HG02763 (cell line): ENCODE data around the gene SCTR.

Experiments
- ATAC-seq: cut with Tn5 transposase; IDR thresholded peaks from one replicate; pipeline ENCODE4 v1.9.1; 2021; ENCODE audit warnings: mild to moderate bottlenecking, moderate library complexity; ENCODE audit not compliant: unreplicated experiment

The SCTR gene

DNA sequence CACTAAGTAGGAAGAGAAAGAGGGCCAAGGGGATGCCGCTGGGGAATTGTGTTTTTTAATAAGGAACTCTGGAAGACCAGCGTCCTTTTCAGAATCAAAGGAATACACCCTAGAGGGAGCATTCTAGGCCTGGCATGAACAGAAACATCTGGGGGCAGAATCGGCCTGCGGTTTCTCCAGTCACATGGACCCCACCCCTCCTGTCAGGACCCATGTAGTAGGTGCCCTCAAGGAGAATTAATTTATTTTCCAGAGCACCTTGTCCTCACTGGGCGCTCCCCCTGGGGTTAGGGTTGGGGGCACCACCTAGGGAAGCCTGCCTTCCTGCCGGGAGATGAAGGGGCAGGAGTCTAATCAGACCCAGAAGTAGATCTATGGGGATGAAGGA lies 48.4 kb downstream of the SCTR start:
- ATAC-seq: no peak

DNA sequence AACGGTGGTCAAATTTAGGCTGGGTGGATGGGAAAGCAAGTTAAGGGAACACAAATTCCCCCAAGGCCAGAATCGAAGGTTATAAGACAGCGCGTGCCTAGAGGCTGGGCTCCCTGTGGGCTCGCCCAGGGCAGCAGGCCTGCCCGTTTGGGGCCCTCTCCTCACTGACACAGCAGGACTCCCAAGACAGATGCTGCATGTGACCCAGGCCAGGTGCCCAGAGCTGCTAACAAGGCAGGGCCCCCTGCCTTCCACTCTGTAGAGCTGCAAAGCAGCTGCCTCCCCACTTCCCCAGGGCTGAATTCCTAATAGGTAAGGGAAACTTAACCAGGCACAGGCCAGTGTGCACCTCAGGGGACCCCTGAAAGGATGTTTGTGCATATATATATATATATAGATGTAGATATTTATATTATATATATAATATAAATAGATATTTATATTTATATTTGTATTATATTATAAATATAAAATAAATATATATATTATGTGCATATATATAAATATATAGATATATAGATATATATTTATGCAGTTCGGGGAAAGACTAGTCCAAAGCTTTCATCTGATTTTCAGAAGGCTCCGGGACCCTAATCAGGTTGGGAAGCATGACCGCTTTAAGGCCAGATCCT lies 48.9 kb downstream of the SCTR start:
- ATAC-seq: no peak

DNA sequence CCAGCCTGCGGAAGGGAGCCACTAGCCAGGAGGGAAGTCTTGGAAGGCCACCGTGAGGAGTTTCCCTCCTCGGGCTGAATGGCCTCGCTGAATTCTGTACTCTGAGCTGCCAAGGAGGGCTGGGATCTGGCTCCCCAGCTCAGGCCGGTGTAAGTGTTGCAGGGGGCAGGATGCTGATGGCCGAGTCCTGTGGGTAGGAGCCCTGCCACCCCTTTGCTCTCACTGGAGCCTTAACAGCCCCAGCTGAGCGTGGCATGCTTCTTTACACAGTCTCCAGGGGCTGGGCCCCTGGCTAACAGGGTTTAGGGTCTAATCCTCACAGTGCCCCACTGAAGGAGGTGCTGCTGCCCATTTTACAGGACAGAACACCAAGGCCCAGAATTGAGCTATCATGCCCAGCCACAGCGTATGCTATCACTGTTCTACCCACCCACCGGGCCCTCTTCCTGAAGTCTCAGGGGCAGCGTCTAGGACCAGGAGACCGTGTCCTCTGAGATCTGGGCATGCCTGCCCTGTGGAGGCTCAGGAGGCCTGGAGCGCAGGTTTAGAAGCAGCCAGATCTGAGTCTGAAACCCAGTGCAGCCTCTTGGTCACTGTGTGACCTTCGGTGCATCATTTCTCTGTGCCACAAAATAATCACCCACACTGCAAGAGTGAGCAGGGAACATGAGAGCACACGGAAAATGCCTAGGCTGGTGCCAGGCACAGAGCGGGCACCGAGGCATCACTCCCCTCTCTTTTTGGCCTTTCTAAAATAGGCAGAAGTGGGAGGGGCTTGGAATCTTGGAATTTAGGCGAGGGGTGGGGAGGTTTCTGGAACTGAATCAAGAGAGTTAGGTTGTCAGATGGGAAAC lies 49.7 kb downstream of the SCTR start:
- ATAC-seq: no peak

GRCh38 chr2:119473621-119474370 lies 50.5 kb downstream of the SCTR start:
- no peak for ATAC-seq

GRCh38 chr2:119472749-119473148 lies 51.5 kb downstream of the SCTR start:
- no peak for ATAC-seq

DNA sequence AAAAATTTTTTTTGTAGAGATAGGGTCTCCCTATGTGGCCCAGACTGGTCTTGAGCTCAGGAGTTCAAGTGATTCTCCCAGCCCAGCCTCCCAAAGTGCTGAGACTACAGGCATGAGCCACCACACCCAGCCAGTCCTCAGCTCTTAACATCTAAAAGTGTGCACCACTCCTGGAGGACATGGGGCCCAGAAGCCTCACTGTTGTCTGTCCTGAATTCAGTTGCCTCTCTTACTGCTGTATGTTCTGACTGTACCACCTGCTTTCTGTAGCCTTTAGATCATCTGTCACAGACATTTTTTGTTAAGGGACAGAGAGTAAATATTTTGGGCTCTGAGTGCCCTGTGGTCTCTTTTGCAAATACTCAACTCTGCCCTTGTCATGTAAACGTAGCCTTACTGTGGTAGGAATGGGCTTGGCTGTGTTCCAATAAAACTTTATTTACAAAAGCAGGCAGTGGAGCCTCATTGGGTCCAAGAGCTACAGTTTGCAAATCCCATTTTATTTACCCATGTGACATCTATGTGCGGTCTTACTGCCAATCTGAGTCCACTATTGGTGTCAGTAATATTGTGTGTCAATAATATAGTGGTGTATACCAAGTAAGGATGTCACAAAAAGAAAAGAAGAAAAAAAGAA lies 54.5 kb downstream of the SCTR start:
- ATAC-seq: no peak

DNA sequence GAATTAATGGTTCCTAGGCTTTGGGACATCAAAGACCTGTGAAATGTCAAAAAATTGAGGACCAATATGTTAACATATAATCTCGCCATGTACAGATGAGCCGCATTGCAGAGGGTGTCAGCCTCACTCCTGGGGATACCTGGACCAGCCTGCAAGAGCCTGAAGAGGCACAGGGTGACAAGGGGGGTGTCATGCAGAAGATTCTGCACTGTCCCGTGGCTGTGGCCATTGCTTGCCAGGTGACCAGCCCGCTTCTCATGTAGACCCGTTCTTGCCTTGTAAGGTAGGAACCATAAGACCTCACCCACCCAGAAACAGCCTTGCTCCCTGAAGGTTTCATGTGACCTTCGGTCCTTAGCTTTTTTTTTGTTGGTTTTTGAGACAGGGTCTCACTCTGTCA lies 55.2 kb downstream of the SCTR start:
- ATAC-seq: no peak

DNA sequence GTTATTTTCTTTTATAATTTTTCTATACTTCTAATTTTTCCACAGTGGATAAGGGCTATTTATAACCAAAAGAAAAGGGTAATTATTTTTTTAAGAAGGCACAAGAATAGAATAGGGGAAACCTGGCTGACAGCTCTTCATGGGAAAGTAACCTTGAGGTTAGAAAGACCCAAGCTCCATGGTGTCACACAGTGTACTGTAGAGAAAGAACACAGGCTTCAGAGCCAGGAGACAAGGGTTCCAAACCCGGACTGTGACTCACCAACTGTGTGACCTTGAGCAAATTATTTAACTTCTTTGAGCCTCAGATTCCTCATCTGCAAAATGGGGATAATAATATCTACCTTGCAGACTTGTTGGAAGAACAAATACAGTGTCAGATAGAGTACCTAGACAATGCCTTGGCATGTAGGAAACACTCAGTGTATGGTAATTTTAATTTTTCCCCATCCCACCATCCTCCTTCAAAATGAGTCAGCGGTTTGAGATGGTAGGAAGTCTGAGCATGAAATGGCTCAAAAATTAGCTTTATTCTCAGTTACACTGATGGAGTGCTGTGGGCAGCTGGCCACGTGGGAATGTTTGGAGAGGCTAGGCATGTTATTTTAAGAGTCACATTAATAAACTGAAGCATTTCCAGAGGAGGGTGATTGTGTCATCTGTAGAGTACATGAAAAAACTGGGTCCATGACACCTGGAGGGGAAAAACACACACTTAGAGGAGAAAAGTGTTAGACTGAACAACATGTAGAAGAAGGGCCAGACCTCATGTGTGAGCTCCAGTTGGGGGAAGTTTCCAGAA lies 55.9 kb downstream of the SCTR start:
- no peak for ATAC-seq

DNA sequence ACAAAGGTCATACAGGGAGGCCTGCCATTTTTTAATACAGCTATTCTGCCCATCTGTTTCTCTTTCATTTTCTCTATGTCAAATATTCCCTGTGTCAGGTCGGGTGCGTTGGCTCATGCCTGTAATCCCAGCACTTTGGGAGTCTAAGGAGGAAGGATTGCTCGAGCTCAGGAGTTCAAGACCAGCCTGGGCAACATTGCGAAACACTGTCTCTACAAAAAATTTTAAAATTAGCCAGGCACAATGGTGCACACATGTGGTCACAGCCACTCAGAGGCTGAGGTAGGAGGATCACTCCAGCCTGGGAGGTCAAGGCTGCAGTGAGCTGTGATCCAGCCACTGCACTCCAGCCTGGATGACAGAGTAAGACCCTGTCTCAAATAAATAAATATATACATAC lies 57.9 kb downstream of the SCTR start:
- ATAC-seq: no peak

DNA sequence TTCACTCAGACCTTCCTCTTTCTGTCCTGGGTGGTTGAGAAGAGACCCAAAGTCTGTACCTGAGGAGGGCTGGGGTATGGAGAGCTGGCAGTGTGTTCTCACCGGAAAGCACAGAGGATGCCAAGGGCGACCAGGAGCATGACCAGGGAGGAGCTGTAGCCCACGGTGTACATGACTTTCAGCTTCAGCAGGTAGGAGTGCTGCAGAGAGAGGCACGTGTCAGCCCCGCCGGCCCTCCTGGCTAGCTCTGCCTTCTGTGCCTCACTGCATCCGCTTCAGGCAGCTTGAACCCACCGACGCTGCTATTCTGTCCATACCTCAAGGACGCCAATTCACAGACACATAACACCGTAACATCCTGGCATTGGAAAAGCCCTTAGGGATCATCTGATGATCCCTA lies 58.6 kb downstream of the SCTR start:
- no peak for ATAC-seq

- no peak for ATAC-seq
These were observed 59.3 kb downstream of the SCTR start for GRCh38 chr2:119464981-119465380.

- no peak for ATAC-seq
These were observed 60.3 kb downstream of the SCTR start for GRCh38 chr2:119463990-119464389.

- ATAC-seq: no peak
These were observed 61.1 kb downstream of the SCTR start for GRCh38 chr2:119463136-119463535.

GRCh38 chr2:119462574-119462973 lies 61.7 kb downstream of the SCTR start:
- no peak for ATAC-seq

DNA sequence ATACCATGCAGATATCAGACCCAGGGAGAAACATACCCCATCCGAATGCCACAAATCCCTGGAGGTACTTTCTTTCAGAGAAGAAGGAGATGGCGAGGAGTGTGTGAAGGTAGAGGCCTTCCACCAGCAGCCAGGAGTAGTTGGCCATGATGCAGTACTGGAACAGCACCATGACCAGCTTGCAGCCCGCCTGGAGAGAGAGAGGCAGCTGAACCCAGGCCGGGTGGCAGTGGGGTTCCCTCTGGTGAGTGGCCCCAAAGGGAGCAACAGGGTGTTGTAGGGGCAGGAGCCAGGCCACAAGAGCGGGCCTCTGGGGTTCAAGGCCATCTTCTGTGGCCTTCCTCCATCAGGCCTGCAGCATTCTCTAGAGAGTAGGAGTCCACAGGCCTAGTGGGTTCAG lies 62.5 kb downstream of the SCTR start:
- no peak for ATAC-seq

- no peak for ATAC-seq
These were observed 64.2 kb downstream of the SCTR start for GRCh38 chr2:119460076-119460475.

DNA sequence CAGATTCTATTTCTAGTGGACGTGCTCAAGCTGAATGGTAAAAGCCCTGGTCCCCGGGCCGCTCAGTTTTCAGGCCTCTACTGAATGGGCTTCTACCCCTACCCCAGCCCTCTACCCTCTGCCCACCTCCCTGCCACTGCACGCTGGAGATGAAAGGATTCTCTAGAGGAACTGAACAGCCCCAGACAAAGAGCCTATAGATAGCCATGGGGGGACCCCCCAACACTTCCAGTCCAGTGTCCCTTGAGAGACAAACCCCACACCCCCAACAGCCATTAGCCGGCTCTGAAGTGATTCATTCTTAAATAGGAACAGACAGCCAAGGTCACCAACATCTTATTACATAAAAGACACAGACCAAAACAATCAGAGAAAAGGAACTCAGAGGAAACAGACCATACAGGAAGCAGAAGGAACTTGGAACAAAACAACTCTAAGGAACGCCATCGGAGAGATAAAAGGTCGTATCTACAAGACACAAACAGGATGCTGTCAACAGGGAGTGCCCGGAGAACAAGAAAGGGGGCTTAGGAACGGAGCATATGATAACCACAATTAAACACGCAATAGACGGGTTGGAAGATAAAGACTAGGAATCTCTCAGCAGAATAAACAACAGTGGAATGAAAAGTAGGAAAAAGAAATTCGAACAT lies 69.1 kb downstream of the SCTR start:
- ATAC-seq: no peak

DNA sequence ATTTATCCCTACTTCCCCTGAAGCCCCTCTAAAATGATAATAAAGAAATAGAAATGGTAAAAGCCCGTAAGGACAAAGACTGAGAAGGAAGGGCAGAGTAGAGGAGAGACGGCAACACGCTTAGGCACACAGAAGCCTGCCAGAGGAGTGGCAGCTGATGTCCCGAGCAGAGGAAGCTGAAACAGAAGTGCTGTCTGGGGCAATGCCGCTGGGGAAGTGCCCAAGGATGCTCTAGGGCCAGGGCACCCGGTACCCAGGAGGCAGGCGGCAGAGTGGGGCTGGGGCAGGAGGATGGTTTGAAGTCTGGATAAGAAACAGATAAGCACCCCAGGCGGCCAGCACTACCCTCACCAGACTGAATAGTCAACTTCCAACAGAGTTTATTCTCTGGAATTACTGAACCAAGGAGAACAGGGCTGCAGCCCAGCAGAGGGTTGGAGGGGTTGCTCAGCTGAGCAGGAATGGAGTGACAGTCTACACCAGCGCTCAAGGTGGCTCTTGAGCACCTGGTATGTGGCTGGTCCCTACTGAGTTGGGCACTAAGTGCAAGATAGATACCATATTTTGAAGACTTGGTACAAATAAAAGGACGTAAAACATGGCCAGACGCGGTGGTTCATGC lies 70.2 kb downstream of the SCTR start:
- ATAC-seq: no peak

- ATAC-seq: no peak
These were observed 72.8 kb downstream of the SCTR start for GRCh38 chr2:119451336-119452050.
